Sigmoid colon (tissue), 7 donors: Measurements from ENCODE around the gene RALGAPB. TPM values are rescaled to one million over a fixed set of nuclear protein-coding genes. Genes with fewer than 3 reads are reported as not detected.

Source experiments
- DNase-seq: peaks from one replicate; pipeline ENCODE4 v3.0.0-alpha.2; 2019
- H3K27ac ChIP-seq, 4 donors: fragments of 200-600 bp; sonication (generic); one replicate each; pipeline ENCODE4 v1.5.1; 2016 to 2019; ENCODE audit warnings: mild to moderate bottlenecking in 1 of 4
- H3K27me3 ChIP-seq, 3 donors: fragments of 200-600 bp; sonication (generic); one replicate each; pipeline ENCODE4 v1.5.1; 2019; ENCODE audit warnings: mild to moderate bottlenecking in 1 of 3
- H3K36me3 ChIP-seq, 4 donors: fragments of 200-600 bp; sonication (generic); one replicate each; pipeline ENCODE4 v1.5.1; 2016 to 2019
- H3K4me1 ChIP-seq, 4 donors: fragments of 200-600 bp; sonication (generic); one replicate each; pipeline ENCODE4 v1.5.1; 2017 to 2019
- H3K4me3 ChIP-seq, 4 donors: fragments of 200-600 bp; sonication (generic); one replicate each; pipeline ENCODE4 v1.5.1; 2017 to 2019; ENCODE audit warnings: mild to moderate bottlenecking in 2 of 4, moderate library complexity in 1 of 4
- H3K9me3 ChIP-seq, 4 donors: fragments of 200-600 bp in 3 of 4; sonication (generic) in 3 of 4; one replicate each; pipeline versions ENCODE4 v1.5.1 to v1.6.1; 2013 to 2019
- CTCF ChIP-seq, 4 experiments: fragments of 450-650 bp in 3 of 4; fragments of 200-600 bp in 1 of 4; IDR thresholded peaks; one replicate each; pipeline ENCODE4 v1.5.1; 2016 to 2019; ENCODE audit warnings: antibody characterized with exemption in 4 of 4, mild to moderate bottlenecking in 3 of 4, moderate library complexity in 2 of 4
- EP300 ChIP-seq, 4 donors: sonication (generic); formaldehyde crosslinking; IDR thresholded peaks; one replicate each; pipeline ENCODE4 v1.6.1; 2017; ENCODE audit warnings: antibody characterized with exemption in 4 of 4
- POLR2A ChIP-seq, 2 donors: fragments of 450-650 bp; IDR thresholded peaks; one replicate each; pipeline ENCODE4 v1.6.1; 2016; ENCODE audit warnings: antibody characterized with exemption in 2 of 2, mild to moderate bottlenecking in 2 of 2, moderate library complexity in 2 of 2
- POLR2AphosphoS5 ChIP-seq, 4 donors: sonication (generic); formaldehyde crosslinking; IDR thresholded peaks; one replicate each; pipeline ENCODE4 v1.6.1; 2017; ENCODE audit warnings: antibody characterized with exemption in 4 of 4
- WGBS, 2 donors: extraction: QIAGEN DNeasy Blood & Tissue Kit; methylation state at CpG; one replicate each; pipeline ENCODE4 v1.1.7; 2013; 5-methylcytosine and 5-hydroxymethylcytosine counted together
- intact Hi-C: fragments of 100-400 bp; cut with DNase I; formaldehyde crosslinking; loops from one replicate; pipeline ENCODE4 v1.15.1; 2023
- polyA plus RNA-seq, 3 donors: library from polyadenylated mRNA; stranded (reverse); fragments of 200-250 nt; gene quantifications; one replicate each; pipeline ENCODE4 v1.2.3, GENCODE V29; 2013
- total RNA-seq, 4 donors: library from RNA; depleted of rRNA; stranded (reverse); fragments of >200 nt; gene quantifications; one replicate each; pipeline ENCODE4 v1.1.0, GENCODE V29; 2016
- donor health status: healthy with polysubstance abuse.
- donor health status: Bipolar disorder and iron deficiency.
- donor health status: healthy.

The RALGAPB gene
- total and polyA plus RNA-seq, 7 donors, result 7.2 to 37.9 (median 29.3) TPM

DNA sequence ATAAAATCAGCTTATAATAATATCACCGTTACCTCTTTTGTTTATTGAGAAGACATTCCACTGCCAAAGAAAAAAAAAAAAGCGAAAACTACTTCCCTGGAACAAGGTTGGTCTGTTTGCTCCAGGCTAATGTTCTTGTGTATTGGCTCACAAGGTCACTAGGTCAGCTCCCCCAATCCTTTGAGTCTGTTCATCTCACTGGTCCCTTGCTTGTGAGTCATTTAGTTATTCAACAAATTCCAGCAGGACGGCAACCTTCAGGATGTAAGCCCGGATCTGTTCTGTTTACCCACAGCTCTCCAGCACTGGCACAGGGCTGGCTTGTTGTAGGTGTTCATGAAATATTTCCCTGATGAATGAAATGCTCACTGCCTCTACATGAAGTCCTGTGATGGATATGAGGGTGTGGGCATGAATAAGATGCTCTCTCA lies 132.2 kb downstream of the RALGAPB start:
- H3K27me3 ChIP-seq, result peaks cover 22 to 72% (median 26%) of the 10 kb centered on the region in 3 donors

GRCh38 chr20:38607351-38607750 lies 134.7 kb downstream of the RALGAPB start:
- Histone ChIP-seq H3K9me3 (no peaks in the 10 kb centered on the region), H3K4me1 (no peaks in the 10 kb centered on the region), H3K27me3 (peaks cover 11 to 49% (median 13%) of the 10 kb centered on the region in 3 donors), H3K27ac (no peak overlapping the region), H3K36me3 (no peaks in the 10 kb centered on the region), H3K4me3 (no peak overlapping the region)
- 36 to 55% methylated on average over 12 of the region's 12 CpGs for WGBS, 2 donors
- TF ChIP-seq POLR2A (IDR thresholded peaks at IDR 0.05) (no peak), POLR2AphosphoS5 (IDR thresholded peaks at IDR 0.05) (no peak), CTCF (IDR thresholded peaks at IDR 0.05) (no peak), EP300 (IDR thresholded peaks at IDR 0.05) (no peak)
- DNase-seq, result no peak
- intact Hi-C loops, result no loop called here

More for the DNA sequence above, 132.2 kb downstream of the RALGAPB start:
- no peak for TF ChIP-seq CTCF (IDR thresholded peaks at IDR 0.05)
- TF ChIP-seq EP300 (IDR thresholded peaks at IDR 0.05), result no peak
- no peak for TF ChIP-seq POLR2AphosphoS5 (IDR thresholded peaks at IDR 0.05)
- TF ChIP-seq POLR2A (IDR thresholded peaks at IDR 0.05), result no peak
- no peaks in the 10 kb centered on the region for H3K9me3 ChIP-seq
- H3K4me1 ChIP-seq, result peaks cover 0 to 8% (median 2%) of the 10 kb centered on the region in 4 donors
- no peak overlapping the region for H3K27ac ChIP-seq
- H3K36me3 ChIP-seq, result no peaks in the 10 kb centered on the region
- no peak overlapping the region for H3K4me3 ChIP-seq
- intact Hi-C loops, result no loop called here
- WGBS, 2 donors, result 18 to 49% methylated on average over 4 of the region's 4 CpGs
- no peak for DNase-seq

DNA sequence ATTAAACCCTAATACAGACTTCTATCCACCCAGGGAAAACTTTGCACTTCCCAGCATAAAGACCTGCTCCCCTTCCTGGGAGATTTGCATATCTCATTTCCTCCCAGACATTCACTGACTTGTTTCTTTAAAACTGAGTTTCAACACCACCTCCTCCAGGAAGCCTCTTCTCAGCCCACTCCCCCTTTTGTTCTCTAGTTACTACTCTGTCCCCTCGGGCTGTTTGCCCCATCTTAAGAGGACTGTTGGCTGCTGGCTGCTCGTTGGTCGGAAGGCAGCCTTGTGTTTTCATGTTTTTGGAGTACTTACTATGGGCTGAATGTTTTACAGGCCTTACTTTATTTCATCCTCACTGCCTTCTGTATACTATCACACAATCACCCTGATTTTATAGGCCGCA lies 135.5 kb downstream of the RALGAPB start:
- Histone ChIP-seq H3K4me1 (no peaks in the 10 kb centered on the region), H3K4me3 (no peak overlapping the region), H3K27ac (no peak overlapping the region), H3K36me3 (no peaks in the 10 kb centered on the region), H3K9me3 (no peaks in the 10 kb centered on the region), H3K27me3 (peaks cover 6 to 41% (median 7%) of the 10 kb centered on the region in 3 donors)
- no peak for TF ChIP-seq EP300 (IDR thresholded peaks at IDR 0.05)
- TF ChIP-seq POLR2A (IDR thresholded peaks at IDR 0.05), result no peak
- TF ChIP-seq CTCF (IDR thresholded peaks at IDR 0.05), result no peak
- TF ChIP-seq POLR2AphosphoS5 (IDR thresholded peaks at IDR 0.05), result no peak
- 76 to 81% methylated on average over 4 of the region's 4 CpGs for WGBS, 2 donors
- intact Hi-C loops, result no loop called here
- no peak for DNase-seq

DNA sequence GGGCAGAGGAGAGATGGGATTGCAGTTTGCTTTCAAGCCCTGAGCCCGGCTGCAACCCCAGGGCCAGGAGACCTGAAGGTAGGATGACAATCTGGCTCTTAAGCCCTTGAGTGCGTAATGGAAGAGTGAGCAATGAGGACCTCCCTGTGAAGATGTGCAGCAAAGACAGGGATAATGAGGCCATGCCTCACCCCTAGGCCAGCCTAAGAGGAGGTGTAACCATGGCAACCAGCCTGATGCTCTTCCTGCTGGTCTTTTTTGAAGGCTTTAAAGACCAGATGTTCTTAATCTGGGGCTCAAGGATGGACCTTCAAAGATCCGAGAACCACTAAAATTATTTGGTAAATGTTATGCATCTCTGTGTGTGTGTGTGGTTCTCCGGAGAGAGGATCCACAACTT lies 137.2 kb downstream of the RALGAPB start:
- WGBS, 2 donors, result 88 to 90% methylated on average over 4 of the region's 4 CpGs
- no peaks in the 10 kb centered on the region for H3K4me1 ChIP-seq
- no peak for TF ChIP-seq CTCF (IDR thresholded peaks at IDR 0.05)
- TF ChIP-seq EP300 (IDR thresholded peaks at IDR 0.05), result no peak
- TF ChIP-seq POLR2AphosphoS5 (IDR thresholded peaks at IDR 0.05), result no peak
- no peak for TF ChIP-seq POLR2A (IDR thresholded peaks at IDR 0.05)
- no peak overlapping the region for H3K4me3 ChIP-seq
- intact Hi-C loops, result no loop called here
- no peaks in the 10 kb centered on the region for H3K36me3 ChIP-seq
- no peaks in the 10 kb centered on the region for H3K9me3 ChIP-seq
- H3K27me3 ChIP-seq, result peaks cover 0 to 24% (median 0%) of the 10 kb centered on the region in 3 donors
- DNase-seq, result no peak
- H3K27ac ChIP-seq, result no peak overlapping the region

DNA sequence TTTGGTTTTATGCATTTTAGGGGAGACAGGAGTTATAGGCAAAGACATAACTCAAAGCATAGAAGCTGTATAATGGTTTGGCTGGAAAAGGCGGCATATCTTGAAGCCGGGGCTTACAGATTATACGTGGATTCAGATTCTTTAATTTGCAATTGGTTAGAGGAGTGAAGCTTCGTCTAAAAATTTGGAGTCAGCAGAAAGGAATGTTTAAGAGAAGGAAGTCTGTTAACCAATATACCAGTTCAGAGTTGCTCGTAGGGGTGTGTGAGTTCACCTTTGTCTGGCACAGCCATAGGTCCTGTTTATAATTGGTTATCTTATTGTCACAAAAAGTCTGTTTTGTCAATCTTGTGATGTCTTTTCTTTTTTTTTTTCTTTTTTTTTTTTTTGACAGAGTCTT lies 137.9 kb downstream of the RALGAPB start:
- TF ChIP-seq EP300 (IDR thresholded peaks at IDR 0.05), result no peak
- TF ChIP-seq CTCF (IDR thresholded peaks at IDR 0.05), result no peak
- no peak for TF ChIP-seq POLR2A (IDR thresholded peaks at IDR 0.05)
- TF ChIP-seq POLR2AphosphoS5 (IDR thresholded peaks at IDR 0.05), result no peak
- Histone ChIP-seq H3K36me3 (no peaks in the 10 kb centered on the region), H3K9me3 (no peaks in the 10 kb centered on the region), H3K27ac (no peak overlapping the region), H3K4me3 (no peak overlapping the region), H3K27me3 (peaks cover 0 to 21% (median 0%) of the 10 kb centered on the region in 3 donors), H3K4me1 (no peaks in the 10 kb centered on the region)
- WGBS, 2 donors, result 72 to 76% methylated on average over 5 of the region's 5 CpGs
- DNase-seq, result no peak
- intact Hi-C loops, result no loop called here
